HuH-7 (cell line): ENCODE data around the gene ZNF331.
A peak's percentile ranks its signal among the peaks of the same experiment; 100 is the strongest.
"Not testable (repeated sequence)": the region's sequence is repeated elsewhere in the genome, so short reads cannot be mapped to it uniquely, and the experiment has no call there.

Source experiments
- DNase-seq: peaks from one replicate; pipeline ENCODE4 v3.0.0; 2011; ENCODE audit warnings: low spot score

The ZNF331 gene

DNA sequence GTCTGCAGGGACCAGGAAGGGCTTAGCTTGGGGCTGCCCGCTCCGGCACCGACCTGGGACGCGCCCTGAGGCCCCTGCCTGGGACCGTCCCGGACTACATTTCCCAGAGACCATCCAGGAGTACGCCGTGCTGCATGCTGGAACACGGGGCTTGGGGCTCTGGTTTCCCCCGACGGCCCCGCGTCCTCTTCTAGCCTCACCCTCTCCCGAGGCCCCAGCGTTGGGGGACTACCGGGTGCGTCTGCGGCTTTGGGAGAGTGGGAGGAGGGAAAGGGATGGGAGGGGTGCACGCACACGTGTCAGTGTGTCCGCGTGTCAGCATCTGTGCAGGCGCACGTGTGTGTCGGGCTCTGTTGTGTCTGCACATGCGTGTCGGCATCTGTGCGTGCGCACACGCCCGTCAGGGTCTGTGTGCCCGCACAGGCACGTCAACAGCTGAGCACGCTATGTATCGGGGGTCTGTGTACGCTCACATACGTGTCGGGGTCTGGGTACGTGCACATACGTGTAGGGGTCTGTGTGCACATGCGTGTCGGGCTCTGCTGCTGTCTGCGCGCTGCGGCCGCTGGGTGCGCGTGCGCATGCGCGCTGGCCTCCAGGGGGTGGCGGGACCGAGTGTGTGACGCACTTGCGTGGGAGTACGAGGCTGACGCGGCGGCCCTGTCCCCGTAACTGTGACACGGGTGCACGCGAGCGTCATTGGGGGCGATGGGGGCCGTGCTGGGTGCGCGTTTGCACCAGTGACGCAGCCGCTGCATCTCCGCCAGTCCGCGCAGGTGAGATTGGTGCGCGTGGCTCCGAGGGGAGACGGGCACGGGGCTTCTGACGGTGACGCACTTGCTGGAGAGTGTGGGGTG, at the start of gene ZNF331:
Gene ZNF331, plus strand, starts transcription at position 625 of the 857 bp plus-strand sequence. CDS start 31,232 bp downstream, outside the sequence.
- DNase-seq: no peak

DNA sequence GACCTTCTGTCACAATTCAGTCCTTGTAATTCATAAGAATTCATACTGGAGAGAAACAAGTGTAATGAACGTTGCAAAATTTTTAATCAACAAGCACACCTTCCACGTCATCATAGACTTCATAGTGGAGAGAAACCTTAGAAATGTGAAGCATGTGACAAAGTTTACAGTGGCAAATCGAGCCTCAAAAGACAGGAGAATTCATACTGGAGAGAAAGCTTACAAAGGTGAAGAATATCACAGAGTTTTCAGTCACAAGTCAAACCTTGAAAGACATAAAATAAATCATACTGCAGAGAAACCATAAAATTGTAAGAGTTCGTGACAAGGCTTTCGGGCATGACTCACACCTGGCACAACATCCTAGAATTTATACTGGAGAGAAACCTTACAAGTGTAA, 45.8 kb upstream of the ZNF331 start:
- no peak for DNase-seq

DNA sequence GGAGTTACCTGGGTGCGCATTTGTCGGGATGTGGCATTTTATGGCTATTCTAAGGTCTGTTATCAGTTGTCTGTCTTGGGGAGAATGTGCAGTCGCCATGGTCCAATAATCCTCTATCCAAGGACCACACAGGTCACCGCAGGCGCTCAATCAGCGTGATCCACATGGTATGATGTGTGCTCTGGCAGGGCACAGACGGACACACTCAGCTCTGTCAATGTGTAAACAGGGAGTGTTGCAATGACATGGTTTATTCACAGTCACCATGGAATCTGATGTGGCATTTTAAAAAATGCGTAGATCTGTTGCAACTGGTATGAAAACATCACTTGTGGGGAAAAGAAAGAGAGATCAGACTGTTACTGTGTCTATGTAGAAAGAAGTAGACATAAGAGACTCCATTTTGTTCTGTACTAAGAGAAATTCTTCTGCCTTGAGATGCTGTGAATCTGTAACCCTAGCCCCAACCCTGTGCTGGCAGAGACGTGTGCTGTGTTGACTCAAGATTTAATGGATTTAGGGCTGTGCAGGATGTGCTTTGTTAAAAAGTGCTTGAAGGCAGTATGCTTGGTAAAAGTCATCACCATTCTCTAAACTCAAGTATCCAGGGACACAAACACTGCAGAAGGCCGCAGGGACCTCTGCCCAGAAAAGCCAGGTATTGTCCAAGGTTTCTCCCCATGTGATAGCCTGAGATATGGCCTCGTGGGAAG, 40.5 kb upstream of the ZNF331 start:
- not testable (repeated sequence) for DNase-seq

DNA sequence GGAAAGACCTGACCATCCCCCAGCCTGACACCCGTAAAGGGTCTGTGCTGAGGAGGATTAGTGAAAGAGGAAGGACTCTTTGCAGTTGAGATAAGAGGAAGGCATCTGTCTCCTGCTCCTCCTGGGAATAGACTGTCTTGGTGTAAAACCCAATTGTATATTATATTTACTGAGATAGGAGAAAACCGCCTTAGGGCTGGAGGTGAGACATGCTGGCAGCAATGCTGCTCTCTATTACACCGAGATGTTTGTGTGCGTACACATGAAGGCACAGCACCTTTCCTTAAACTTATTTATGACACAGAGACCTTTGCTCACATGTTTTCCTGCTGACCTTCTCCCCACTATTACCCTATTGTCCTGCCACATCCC, 39.9 kb upstream of the ZNF331 start:
- not testable (repeated sequence) for DNase-seq

DNA sequence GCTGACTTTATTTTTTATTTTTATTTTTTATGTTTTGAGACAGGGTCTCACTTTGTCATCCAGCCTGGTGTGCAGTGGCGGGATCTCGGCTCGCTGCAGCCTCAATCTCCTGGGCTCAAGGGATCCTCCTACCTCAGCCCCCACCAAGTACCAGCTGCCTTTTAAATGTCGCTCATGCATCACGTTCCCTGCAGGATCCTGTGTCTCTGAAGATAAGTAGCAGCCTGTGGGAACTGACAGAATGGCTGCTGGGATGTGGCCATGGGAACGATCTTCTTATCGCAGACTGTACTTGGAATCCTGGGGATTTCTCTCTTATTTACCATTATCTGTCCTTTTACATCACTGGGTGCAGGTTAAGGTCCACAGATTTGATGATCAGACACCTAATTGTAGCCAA, 34.8 kb upstream of the ZNF331 start:
- not testable (repeated sequence) for DNase-seq

DNA sequence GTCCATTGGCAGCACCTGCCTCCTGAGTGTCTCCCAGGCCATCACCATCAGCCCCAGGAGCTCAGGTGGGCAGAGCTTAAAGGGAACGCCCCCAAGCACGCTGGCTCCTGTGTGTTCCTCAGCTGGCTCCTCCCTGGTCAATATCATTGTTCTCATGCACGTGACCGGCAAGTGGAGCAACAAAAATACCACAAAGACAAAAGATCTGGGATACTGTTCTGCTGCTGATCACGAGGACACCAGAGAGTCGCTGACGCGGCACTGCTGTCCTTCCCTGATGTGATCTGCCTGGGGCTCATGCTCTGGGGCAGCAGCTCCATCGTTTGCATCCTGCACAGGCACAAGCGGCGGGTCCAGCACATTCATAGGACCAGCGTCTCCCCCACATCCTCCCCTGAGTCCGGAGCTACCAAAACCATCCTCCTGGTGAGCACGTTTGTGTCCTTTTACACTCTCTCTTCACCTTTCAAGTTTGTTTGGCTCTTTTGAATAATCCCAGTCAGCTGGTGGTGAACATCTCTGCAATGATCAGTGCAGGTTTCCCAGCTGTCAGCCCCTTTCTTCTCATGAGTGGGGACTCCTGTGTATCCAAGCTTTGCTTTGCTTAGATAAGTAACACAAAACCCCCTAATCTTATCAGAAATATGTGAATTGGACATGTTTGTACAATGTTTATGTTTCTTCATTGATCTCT, 34.1 kb upstream of the ZNF331 start:
- DNase-seq: not testable (repeated sequence)

DNA sequence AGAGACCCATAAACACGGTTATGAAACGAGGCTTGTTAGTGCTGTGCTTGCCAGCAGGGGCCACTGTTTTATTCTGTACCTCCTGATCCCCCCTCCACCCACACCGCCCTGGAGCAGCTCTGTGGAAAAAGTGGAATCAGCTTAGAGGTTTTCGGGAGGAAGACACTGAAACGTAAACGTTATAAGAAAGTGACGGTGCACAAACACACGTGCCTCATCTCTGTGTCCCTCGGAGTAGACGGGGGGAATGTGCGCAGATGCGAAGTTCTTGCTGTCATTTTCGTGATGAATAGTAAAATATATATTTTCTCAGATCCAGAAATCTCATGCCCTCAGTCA, 33.6 kb upstream of the ZNF331 start:
- not testable (repeated sequence) for DNase-seq

DNA sequence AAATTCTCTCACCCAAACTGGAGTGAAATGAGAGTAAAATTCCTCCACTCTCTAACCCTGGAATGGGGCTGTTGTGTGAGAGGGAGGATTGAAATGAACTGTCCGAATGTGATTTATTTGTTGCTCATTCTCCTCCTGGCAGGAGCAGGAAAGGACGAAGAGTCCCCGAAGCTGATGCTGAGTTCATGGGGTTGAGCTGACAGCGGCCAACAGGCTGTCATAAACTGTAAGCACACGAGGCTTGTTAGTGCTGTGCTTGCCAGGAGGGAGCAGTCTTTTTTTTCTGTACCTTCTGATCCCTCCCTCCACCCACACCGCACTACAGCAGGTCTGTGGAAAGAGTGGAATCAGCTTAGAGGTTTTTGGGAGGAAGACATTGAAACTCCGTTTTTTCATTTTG, 33.1 kb upstream of the ZNF331 start:
- DNase-seq: no peak

DNA sequence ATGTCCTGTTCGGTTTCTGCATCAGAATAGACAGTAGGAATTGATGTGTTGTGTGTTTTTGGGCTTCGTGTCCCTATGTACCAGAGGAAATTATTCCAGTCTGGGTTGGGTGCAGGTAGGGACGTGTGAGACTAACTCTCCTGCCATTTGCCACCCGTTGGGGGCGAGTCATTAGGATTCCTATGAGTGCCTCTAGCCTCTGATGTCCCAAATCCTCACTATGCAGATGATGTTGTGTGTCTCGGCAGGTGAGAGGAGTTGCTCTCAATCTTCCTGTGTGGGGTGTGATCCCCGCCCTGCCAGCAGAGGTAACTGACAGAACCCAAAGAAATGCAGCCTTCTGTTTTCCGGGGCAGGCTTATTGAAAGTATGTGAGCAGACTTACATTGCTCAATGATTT, 31.2 kb upstream of the ZNF331 start:
- DNase-seq: no peak

DNA sequence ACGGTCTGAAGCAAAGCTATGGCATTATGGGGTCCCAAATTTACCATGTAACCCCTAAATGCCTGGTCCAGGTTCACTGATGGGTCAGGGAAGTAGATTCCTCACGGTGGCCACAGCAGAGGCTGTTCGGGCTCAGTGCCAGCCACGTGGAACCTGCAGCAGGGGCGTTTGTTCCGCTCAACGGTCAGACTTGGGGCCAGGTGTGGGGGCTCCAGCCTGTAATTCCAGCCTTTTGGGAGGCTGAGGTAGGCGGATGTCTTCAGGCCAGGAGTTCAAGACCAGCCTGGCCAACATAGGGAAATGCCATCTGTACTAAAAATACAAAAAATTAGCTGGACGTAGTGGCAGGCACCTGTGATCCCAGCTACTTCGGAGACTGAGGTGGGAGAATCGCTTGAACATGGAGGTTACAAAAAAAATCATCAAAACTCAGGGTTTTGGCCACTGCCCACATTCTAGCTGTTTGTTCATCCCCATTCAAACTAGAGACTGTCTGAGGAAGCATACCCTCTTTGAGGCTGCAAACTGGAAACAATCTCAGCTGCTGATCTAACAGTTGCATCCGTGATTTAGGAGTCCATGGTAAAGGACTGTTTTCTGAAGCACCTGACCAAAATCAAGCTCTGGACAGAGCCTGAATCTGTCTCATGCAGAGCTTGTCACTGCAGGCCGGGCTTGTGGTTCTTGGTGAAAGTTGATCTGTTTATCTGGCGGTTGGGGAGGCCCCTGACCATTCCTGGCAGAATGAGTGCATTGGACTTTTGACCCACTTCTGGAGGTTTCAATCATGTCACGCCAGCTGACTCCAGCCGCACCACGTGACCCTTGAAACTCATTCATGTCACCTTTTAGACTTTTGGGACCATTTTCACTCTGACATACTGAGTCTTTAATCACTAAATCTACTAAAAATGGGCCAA, 30.2 kb upstream of the ZNF331 start:
- DNase-seq: peak; percentile 20

DNA sequence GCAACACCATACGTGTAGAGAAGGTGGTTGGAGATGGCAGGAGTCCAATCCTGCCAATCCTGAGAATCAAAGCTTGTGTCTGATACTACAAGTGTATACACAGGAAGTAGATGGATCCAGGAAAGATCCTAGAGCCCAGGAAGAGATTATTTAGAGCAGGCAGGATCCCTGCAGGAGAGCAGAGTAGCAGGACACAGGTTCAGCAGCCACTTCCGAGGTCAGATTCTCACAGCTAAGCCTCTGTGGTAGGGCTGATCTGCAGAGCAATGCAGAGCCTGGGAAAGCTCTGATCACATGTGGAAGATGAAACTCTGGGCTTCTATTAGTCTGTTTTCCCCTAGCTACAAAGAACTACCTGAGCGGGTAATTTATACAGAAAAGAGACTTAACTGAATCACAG, 28.5 kb upstream of the ZNF331 start:
- no peak for DNase-seq

DNA sequence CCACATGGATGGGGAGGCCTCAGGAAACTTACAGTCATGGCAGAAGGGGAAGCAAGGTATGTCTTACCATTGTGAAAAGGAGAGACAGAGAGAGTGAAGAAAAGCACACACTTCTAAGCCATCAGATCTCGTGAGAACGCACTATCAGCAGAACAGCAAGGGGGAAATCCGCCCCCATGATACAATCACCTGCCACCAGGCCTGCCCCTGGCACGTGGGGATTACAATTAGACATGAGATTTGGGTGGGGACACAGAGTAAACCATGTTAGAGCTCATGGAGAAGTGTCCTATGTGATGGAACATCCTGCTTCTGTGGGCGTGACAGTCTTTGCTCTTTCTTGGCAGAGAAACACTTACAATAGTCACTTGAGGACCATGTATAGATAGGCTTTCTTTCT, 28.1 kb upstream of the ZNF331 start:
- DNase-seq: no peak

DNA sequence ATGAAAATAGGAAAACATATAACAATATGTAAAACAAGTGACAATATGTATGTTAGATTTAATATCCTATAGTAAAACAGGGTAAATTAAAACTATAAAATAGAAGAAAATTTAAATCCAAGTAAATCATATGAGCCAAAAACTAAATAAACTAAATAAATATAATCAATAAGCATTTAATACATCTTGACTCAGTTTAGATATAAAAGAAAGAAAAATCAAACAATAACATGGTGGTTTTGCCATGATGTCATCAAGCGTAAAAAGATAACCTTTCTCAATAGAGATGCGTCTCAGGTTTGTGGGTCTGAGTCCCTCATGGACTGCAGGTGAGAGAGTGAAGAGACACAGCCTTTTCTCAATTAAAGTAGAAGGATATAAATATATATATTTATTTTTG, 26.6 kb upstream of the ZNF331 start:
- no peak for DNase-seq

DNA sequence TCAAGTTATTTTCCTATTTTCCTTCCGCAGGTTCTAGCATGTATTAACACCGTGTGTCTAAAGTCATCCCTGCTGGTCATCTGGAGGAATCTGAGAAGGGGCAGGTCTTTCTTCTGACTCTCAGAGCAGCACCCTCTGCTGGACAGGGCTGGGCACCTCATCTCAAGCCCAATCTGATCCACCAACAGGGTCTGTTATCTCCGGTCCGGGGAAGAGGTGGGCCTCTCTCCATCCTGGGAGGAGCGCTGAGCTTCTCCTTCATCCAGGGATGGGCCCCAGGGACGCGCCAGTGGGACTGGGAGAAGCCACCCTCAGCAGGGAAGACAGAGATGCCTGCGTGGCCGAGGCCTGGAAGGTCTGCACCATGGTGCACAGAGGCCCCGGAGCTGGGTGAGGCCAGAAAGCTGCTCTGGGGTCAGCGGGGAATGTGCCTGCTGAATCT, 26.0 kb upstream of the ZNF331 start:
- DNase-seq: peak; percentile 22

DNA sequence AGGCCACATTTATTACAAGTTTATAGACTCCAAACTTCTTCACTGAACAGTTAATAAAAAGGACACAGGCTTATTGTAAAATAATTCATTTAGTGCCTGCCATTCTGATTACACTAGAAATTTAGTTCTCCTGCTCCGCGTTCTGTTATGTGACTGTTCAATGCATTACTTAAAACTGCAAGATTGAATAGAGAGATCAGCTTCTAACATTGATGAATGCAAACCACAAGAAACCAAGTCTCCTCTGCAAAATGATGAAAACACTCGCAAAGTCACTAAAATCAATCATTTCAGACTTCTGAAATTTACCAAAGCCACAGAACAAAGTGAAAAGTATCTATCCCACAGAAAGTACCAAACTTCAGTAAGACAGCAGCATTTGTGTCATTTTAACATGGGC, 22.9 kb upstream of the ZNF331 start:
- DNase-seq: not testable (repeated sequence)

DNA sequence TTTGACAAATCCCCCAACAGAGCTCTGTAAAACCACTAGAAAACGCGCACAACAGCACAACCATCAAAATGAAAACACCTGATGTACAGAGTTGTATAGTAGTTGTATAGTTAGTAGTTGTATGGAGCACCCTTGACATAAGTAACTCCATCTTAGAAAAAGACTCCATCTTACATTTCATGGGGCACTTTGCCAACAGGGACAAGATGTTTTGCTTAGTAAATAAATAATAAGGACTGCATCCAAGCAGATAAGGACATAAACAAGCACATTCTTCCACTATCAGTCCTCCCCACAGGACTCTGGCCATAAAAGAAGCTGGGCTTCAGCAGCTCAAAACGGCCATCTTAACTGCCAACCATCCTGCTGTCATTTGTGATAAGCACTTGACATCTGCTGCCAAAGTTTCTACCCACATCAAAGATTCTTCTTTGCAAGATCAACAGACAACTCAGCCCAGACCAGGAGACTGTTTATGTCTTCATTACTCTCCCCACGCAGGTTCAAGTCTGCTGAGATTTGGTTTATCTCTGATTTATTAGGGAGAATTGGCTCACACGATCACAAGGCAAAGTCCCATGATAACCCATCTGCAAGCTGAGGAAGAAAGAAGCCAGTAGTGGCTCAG, 20.7 kb upstream of the ZNF331 start:
- no peak for DNase-seq

DNA sequence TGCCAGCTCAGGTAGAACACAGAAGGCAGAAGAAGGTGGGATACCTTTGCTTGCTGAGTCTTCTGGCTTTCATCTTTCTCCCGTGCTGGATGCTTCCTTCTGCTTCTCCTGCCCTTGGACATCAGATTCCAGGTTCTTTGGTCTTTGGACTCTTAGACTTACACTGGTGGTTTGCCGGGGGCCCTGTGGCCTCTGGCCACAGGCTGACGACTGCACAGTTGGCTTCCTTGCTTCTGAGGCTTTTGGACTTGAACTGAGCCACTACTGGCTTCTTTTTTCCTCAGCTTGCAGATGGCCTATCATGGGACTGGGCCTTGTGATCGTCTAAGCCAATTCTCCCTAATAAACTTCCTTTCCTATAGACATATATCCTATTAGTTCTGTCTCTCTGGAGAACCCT, 19.8 kb upstream of the ZNF331 start:
- DNase-seq: no peak

DNA sequence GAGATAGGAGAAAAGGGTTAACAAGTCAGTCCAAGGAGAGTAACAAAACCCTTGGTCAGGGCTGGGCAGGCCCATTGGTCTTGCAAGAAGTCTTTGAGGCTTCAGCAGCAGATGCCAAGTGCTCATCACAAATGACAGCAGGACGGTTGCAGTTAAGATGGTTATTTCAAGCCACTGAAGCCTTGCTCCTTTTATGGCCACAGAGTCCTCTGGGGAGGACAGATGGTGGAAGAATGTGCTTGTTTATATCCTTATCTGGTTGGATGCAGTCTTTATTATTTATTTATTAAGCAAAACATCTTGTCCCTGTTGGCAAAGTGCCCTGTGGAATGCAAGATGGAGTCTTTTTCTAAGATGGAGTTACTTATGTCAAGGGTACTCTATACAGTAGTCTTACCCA, 19.2 kb upstream of the ZNF331 start:
- DNase-seq: no peak

DNA sequence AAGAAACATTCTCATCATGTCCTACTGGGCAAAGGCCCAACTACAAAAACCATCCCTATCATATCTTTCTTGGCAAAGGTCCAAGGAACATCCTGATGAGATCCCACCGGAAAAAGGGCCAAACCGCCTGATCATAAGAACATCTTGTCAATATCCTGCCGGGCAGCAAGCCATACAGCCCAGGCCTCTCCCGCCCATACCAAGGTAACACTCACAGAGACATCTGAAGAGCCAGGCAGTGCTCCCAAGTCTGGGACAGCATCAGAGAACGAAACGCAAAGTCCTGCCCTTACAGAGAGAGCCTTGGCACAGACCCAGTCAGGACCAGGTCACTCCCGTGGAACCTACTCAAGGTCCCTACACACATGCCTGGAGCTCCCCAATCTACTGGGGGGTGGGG, 18.5 kb upstream of the ZNF331 start:
- no peak for DNase-seq

DNA sequence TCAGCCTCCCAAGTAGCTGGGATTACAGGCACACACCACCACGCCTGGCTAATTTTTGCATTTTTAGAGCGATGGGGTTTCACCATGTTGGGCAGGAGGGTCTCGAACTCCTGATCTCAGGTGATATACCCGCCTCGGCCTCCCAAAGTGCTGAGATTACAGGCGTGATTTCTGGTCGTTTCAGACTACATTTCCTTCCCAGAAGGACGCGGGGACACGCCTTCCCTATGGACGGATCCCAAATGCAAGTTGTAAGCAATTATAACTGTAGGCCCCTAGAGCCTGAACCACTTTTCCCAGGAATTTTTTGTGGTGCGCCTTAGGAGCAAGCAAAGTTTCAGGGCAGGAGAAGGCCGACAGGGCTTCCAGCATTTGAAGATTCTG, 17.8 kb upstream of the ZNF331 start:
- DNase-seq: no peak
